K562 (cell line): Measurements from ENCODE around the gene DHX35. TPM values are rescaled to one million over a fixed set of nuclear protein-coding genes. Genes with fewer than 3 reads are reported as not detected.
A peak's percentile ranks its signal among the peaks of the same experiment; 100 is the strongest.

Experiments
- ATAC-seq: fragments of 200-7000 bp; cut with Tn5 transposase; 3 replicates; pipeline ENCODE4 v1.9.1; 2020; ENCODE audit warnings: moderate library complexity
- BruUV-seq: library from RNA; stranded (reverse); fragments of 400-500 nt; replicated peaks from 2 replicates; lab custom pipeline; 2021; lab: Mats Ljungman, UMichigan
- CTCF ChIA-PET: fragments of 300-600 bp; formaldehyde crosslinking; extraction: SDS; loops from one replicate; lab custom pipeline; 2021; ENCODE audit warnings: low intra/inter-chr PET ratio; lab: Yijun Ruan, JAX
- POLR2A ChIA-PET: fragments of 300-600, 350-650 bp; sonication (Branson Sonifier 250); formaldehyde crosslinking; extraction: SDS; loops from one replicate; lab custom pipeline; 2021; ENCODE audit warnings: antibody characterized with exemption, inconsistent platforms; lab: Yijun Ruan, JAX
- DNase-seq, 4 experiments: peaks; one replicate each; pipeline versions ENCODE4 v3.0.0 to v3.0.0-alpha.2; 2011 to 2018; ENCODE audit warnings: low spot score in 3 of 4, mixed read lengths in 3 of 4; ENCODE audit errors: extremely low read depth in 1 of 4
- FAIRE-seq: peaks from 2 replicates; lab custom pipeline; 2011; peaks lifted over from hg19 to GRCh38; lab: Jason Lieb, UNC
- H2AFZ ChIP-seq: 2 replicates; pipeline ENCODE4 v1.6.0; 2011; ENCODE audit warnings: low read depth, low read length, control low read depth, inconsistent platforms
- H3K27ac ChIP-seq: fragments of 200-600 bp; 3 replicates; pipeline ENCODE4 v1.8.0; 2011; ENCODE audit warnings: low read depth, mild to moderate bottlenecking, control low read depth, inconsistent platforms, low read length, moderate library complexity, mixed read lengths; ENCODE audit errors: extremely low read depth
- H3K27me3 ChIP-seq, 2 experiments: fragments of 300-600 bp in 1 of 2; 2 replicates in 1 of 2; 3 replicates in 1 of 2; pipeline versions ENCODE4 v1.6.0 to v1.8.0; 2011; ENCODE audit warnings: inconsistent platforms in 2 of 2, low read length in 2 of 2, mild to moderate bottlenecking in 1 of 2, mixed read lengths in 1 of 2, moderate library complexity in 1 of 2; ENCODE audit not compliant: control insufficient read depth in 2 of 2, insufficient read depth in 2 of 2
- H3K36me3 ChIP-seq: fragments of 300-600 bp; 3 replicates; pipeline ENCODE4 v1.8.0; 2011; ENCODE audit warnings: mild to moderate bottlenecking, low read length, inconsistent platforms; ENCODE audit not compliant: control insufficient read depth, insufficient read depth
- H3K4me1 ChIP-seq, 2 experiments: fragments of 200-600 bp in 1 of 2; replicated peaks in 1 of 2; 2 replicates in 1 of 2; 3 replicates in 1 of 2; pipeline versions ENCODE4 v1.5.1 to v1.8.0; 2011; ENCODE audit warnings: inconsistent platforms in 2 of 2, low read length in 2 of 2, mild to moderate bottlenecking in 1 of 2, mixed read lengths in 1 of 2, moderate library complexity in 1 of 2; ENCODE audit not compliant: control insufficient read depth in 2 of 2, insufficient read depth in 2 of 2
- H3K4me2 ChIP-seq: 2 replicates; pipeline ENCODE4 v1.6.1; 2011; ENCODE audit warnings: low read length, control low read depth, inconsistent platforms, mixed read lengths; ENCODE audit not compliant: insufficient read depth
- H3K4me3 ChIP-seq: fragments of 200-600 bp; sonication (generic), shearing (Covaris generic); 2 replicates; pipeline ENCODE4 v1.5.1; 2016; ENCODE audit warnings: control low read depth, inconsistent platforms
- H3K79me2 ChIP-seq: fragments of 200-600 bp; 3 replicates; pipeline ENCODE4 v1.8.0; 2011; ENCODE audit warnings: low read length, inconsistent platforms; ENCODE audit not compliant: control insufficient read depth, insufficient read depth
- H3K9ac ChIP-seq, 2 experiments: 2 replicates each; pipeline versions ENCODE4 v1.6.0 to v1.6.1; 2011; ENCODE audit warnings: low read depth in 2 of 2, low read length in 2 of 2, control low read depth in 1 of 2, inconsistent platforms in 1 of 2, mild to moderate bottlenecking in 1 of 2, mixed read lengths in 1 of 2; ENCODE audit not compliant: insufficient read depth in 1 of 2
- H3K9me1 ChIP-seq: one replicate; pipeline ENCODE4 v1.6.0; 2011; ENCODE audit warnings: inconsistent platforms, mild to moderate bottlenecking, low read length, moderate library complexity; ENCODE audit not compliant: control insufficient read depth, insufficient read depth
- H3K9me3 ChIP-seq: replicated peaks from 2 replicates; pipeline ENCODE4 v1.5.1; 2011; ENCODE audit warnings: low read depth, low read length, inconsistent platforms; ENCODE audit not compliant: control insufficient read depth, insufficient read depth
- H4K20me1 ChIP-seq: replicated peaks from 2 replicates; pipeline ENCODE4 v1.6.1; 2011; ENCODE audit warnings: low read length, inconsistent platforms, mixed read lengths; ENCODE audit not compliant: control insufficient read depth, insufficient read depth
- CBX3 ChIP-seq, 2 experiments: IDR thresholded peaks; 1 replicate in 1 of 2; 2 replicates in 1 of 2; pipeline ENCODE4 v1.6.1; 2012; ENCODE audit warnings: inconsistent platforms in 2 of 2, low read length in 2 of 2, borderline replicate concordance in 1 of 2, control low read depth in 1 of 2
- KHSRP ChIP-seq: fragments of 450-650 bp; IDR thresholded peaks from 2 replicates; pipeline ENCODE4 v1.6.1; 2017
- NEUROD1 ChIP-seq: fragments of 150-350 bp; IDR thresholded peaks from 2 replicates; pipeline ENCODE4 v1.6.1; 2014; ENCODE audit warnings: borderline replicate concordance, low read length, low read depth; ENCODE audit not compliant: partially characterized antibody
- RBM25 ChIP-seq: fragments of 200-400 bp; formaldehyde crosslinking; IDR thresholded peaks from 2 replicates; pipeline ENCODE4 v1.6.1; 2018; ENCODE audit warnings: low read length, low read depth, moderate library complexity; ENCODE audit not compliant: severe bottlenecking
- ZFP36 ChIP-seq: fragments of 150-350 bp; IDR thresholded peaks from 2 replicates; pipeline ENCODE4 v1.6.1; 2018; ENCODE audit warnings: low read length, low read depth; ENCODE audit not compliant: partially characterized antibody
- ZNF644 ChIP-seq: fragments of 200-800 bp; sonication (Bioruptor generic); IDR thresholded peaks from 2 replicates; pipeline ENCODE4 v1.6.1; 2016; ENCODE audit warnings: low read depth, missing genetic modification characterization, missing compliant biosample characterization
- ZNF699 ChIP-seq: fragments of 250-450 bp; sonication (Bioruptor Pico); IDR thresholded peaks from 2 replicates; pipeline ENCODE4 v1.8.0; 2021; ENCODE audit warnings: mild to moderate bottlenecking, moderate library complexity; ENCODE audit not compliant: insufficient replicate concordance
- in situ Hi-C: fragments of 300-500 bp; cut with MboI; formaldehyde crosslinking; loops from 4 replicates; pipeline ENCODE4 v1.15.0; 2018; ENCODE audit warnings: inconsistent platforms, mixed read lengths
- intact Hi-C: fragments of 100-400 bp; cut with micrococcal nuclease; formaldehyde crosslinking; loops from 2 replicates; pipeline ENCODE4 v1.14.2; 2022
- polyA plus RNA-seq, 8 experiments: library from polyadenylated mRNA; depleted of rRNA in 4 of 8; stranded (reverse) in 5 of 8; unstranded in 3 of 8; fragments of >200 nt; fragmentation: Nextera tagmentation in 2 of 8; fragmentation: Illumina TruSeq in 1 of 8; extraction: Ambion mirVana in 2 of 8; extraction: Trizol in 1 of 8; gene quantifications; 2 replicates each; pipeline versions ENCODE4 v1.2.1 to v1.2.3, GENCODE V29; 2011 to 2014; ENCODE audit warnings: inconsistent platforms in 1 of 8, missing spikeins in 1 of 8
- total RNA-seq, 7 experiments: library from RNA; depleted of rRNA in 6 of 7; stranded (reverse); fragments of >200 nt in 6 of 7; fragmentation: Illumina TruSeq in 2 of 7; extraction: Trizol in 2 of 7; gene quantifications; 2 replicates each; pipeline versions ENCODE4 v1.2.1 to v1.2.3, GENCODE V29; 2011 to 2021; ENCODE audit warnings: low replicate concordance in 1 of 7

DHX35 gene
- total and polyA plus RNA-seq, 9 of the 15 experiments (the other 6 are each of a cell fraction or from before 2014, with no cell fraction given), result 6.5 to 25.6 (median 16.9) TPM

GRCh38 chr20:38963745-38964144, 1.6 kb downstream of the DHX35 start (continued):
- TF ChIP-seq CBX3 (IDR thresholded peaks at IDR 0.05; ENCODE audit: borderline replicate concordance in 1 of 2, low read length in 2 of 2) (peak in 1 of 2 experiments; percentile 45; a peak in 1 of 3 replicates), ZNF699 (CRISPR knock-in tag) (no peak), ZNF644 (tag) (no peak), KHSRP (no peak)

DNA sequence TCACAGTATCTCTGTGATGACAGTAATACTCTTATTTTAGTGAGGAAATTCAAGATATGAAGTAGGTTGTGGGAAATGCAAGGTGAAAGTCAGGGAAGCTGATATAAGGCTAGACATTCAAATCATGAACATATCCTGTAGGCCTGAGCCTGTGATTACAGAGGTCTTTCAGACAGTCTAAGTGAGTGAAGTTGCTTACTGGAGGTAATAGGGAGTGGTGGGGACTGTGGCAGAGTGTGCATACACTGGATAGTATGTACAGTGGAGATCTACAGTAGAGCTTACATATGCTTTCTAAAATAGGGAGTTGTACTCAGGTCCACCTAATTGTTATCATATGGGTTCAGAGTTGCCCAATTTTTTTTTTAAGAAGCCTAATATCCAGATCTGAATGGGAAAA, 3.1 kb downstream of the DHX35 start:
- BruUV-seq, result no TSS peak
- Histone ChIP-seq H3K9ac (no peak overlapping the region), H2AFZ (no peak overlapping the region), H3K4me3 (no peak overlapping the region), H3K4me1 (peaks cover 11 to 12% of the 10 kb centered on the region in 2 experiments; a peak in 4 of 5 replicates), H3K27me3 (no peaks in the 10 kb centered on the region), H3K9me3 (no peaks in the 10 kb centered on the region), H4K20me1 (no peaks in the 10 kb centered on the region), H3K27ac (no peak overlapping the region), H3K4me2 (no peak overlapping the region), H3K79me2 (peaks cover 75% of the 10 kb centered on the region), H3K36me3 (peaks cover 46% of the 10 kb centered on the region), H3K9me1 (no peaks in the 10 kb centered on the region)
- TF ChIP-seq RBM25 (peak; percentile 57), ZFP36 (peak; percentile 58), NEUROD1 (no peak)
- intact Hi-C loops (no loop called here), in situ Hi-C loops (no loop called here)
- ATAC-seq (no peak), DNase-seq (no peak), FAIRE-seq (no peak)
- CTCF ChIA-PET, result interaction anchor here (0.5 kb wide), 1 partner anchor 29 kb away, joined by 3 read pairs; no protein-coding TSS in a partner anchor
- POLR2A ChIA-PET, result interaction anchor here (0.7 to 0.8 kb wide), 2 partner anchors 49 to 384 kb away, joined by 3 read pairs; no protein-coding TSS in a partner anchor
